ENCODE measurements around the gene HOXA7.

HOXA7 gene

DNA sequence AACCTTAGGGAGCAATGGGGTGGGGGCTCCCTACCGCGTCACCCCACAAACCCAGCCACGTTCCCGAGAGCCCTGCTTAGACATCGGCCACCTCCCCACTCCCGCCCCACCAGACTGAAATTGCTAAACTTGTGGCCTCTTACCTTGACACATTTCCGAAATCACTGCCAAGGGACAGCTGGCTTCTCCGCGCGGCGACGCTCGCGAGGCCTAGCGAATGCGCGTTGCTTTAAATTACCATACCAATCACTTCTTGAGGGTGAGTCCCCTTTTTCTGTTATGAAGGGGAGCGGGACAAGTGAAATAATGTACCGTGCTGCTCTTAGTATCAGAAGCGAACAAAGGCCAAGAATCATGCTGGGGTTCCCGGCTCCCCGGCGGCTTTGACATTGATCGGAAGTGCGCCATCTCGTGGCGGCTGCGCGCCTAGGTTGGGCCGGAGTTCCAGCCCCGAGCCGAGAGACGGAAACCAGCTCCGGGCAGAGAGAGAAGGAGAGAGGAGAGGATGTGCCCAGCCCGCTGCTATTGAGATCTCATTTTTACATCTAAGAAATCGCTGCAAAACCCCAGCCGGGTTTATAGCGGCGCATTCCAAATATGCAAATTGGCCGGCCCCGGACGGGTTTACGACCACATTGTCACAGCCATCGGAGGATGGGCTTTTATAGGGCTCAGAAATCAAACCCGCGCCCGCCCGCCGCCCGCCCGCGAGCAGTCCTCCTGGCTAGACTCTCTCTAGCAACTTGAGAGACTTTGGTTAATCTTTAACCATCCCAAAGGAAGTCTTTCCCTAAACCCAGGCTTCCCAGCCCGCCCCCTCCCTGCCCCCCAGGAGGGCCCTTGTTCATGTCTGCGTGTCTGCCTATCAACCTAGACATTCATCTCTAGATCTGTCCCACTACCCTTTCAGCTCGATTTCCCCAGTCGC is 23.3 kb upstream of the HOXA7 start (continued):
- TF ChIP-seq ZBTB48 (tag by site-specific recombination; IDR thresholded peaks at IDR 0.05) (peak; percentile 57; the same call in 1 of the 2 replicates), FEZF1 (tag by site-specific recombination; IDR thresholded peaks at IDR 0.05) (no peak; the same call in 1 of the 2 replicates), ZNF560 (tag by site-specific recombination; IDR thresholded peaks at IDR 0.05; ENCODE audit: borderline replicate concordance) (no peak), MYNN (tag by site-specific recombination; IDR thresholded peaks at IDR 0.05; ENCODE audit: borderline replicate concordance) (peak; percentile 63), IKZF3 (tag by site-specific recombination; IDR thresholded peaks at IDR 0.05) (peak; percentile 94), ZNF146 (tag by site-specific recombination; IDR thresholded peaks at IDR 0.05) (no peak), ZBTB8A (tag by site-specific recombination; IDR thresholded peaks at IDR 0.05) (peak; percentile 96), ZNF664 (tag by site-specific recombination; IDR thresholded peaks at IDR 0.05) (no peak), ZNF843 (tag by site-specific recombination; IDR thresholded peaks at IDR 0.05) (no peak), ZNF223 (tag by site-specific recombination; IDR thresholded peaks at IDR 0.05) (no peak), GLI2 (tag by site-specific recombination; IDR thresholded peaks at IDR 0.05; ENCODE audit: borderline replicate concordance, low read depth) (no peak), ZNF610 (tag by site-specific recombination; IDR thresholded peaks at IDR 0.05; ENCODE audit: borderline replicate concordance) (no peak), EGR2 (tag by site-specific recombination; IDR thresholded peaks at IDR 0.05; ENCODE audit: low read depth) (no peak), GLIS2 (tag by site-specific recombination; IDR thresholded peaks at IDR 0.05) (peak; percentile 50; the same call in 1 of the 2 replicates), ZNF768 (tag by site-specific recombination; IDR thresholded peaks at IDR 0.05) (no peak), ZNF404 (tag by site-specific recombination; IDR thresholded peaks at IDR 0.05) (no peak), GLIS1 (tag by site-specific recombination; IDR thresholded peaks at IDR 0.05) (peak; percentile 54), HOXD13 (CRISPR knock-in tag; IDR thresholded peaks at IDR 0.05; ENCODE audit: borderline replicate concordance) (no peak), OSR2 (tag by site-specific recombination; IDR thresholded peaks at IDR 0.05) (no peak), ZNF114 (tag by site-specific recombination; IDR thresholded peaks at IDR 0.05) (no peak)
- TF ChIP-seq, protein P1, sequence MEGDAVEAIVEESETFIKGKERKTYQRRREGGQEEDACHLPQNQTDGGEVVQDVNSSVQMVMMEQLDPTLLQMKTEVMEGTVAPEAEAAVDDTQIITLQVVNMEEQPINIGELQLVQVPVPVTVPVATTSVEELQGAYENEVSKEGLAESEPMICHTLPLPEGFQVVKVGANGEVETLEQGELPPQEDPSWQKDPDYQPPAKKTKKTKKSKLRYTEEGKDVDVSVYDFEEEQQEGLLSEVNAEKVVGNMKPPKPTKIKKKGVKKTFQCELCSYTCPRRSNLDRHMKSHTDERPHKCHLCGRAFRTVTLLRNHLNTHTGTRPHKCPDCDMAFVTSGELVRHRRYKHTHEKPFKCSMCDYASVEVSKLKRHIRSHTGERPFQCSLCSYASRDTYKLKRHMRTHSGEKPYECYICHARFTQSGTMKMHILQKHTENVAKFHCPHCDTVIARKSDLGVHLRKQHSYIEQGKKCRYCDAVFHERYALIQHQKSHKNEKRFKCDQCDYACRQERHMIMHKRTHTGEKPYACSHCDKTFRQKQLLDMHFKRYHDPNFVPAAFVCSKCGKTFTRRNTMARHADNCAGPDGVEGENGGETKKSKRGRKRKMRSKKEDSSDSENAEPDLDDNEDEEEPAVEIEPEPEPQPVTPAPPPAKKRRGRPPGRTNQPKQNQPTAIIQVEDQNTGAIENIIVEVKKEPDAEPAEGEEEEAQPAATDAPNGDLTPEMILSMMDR (tag by site-specific recombination; IDR thresholded peaks at IDR 0.05) = peak; percentile 83
- TF ChIP-seq, protein P2, sequence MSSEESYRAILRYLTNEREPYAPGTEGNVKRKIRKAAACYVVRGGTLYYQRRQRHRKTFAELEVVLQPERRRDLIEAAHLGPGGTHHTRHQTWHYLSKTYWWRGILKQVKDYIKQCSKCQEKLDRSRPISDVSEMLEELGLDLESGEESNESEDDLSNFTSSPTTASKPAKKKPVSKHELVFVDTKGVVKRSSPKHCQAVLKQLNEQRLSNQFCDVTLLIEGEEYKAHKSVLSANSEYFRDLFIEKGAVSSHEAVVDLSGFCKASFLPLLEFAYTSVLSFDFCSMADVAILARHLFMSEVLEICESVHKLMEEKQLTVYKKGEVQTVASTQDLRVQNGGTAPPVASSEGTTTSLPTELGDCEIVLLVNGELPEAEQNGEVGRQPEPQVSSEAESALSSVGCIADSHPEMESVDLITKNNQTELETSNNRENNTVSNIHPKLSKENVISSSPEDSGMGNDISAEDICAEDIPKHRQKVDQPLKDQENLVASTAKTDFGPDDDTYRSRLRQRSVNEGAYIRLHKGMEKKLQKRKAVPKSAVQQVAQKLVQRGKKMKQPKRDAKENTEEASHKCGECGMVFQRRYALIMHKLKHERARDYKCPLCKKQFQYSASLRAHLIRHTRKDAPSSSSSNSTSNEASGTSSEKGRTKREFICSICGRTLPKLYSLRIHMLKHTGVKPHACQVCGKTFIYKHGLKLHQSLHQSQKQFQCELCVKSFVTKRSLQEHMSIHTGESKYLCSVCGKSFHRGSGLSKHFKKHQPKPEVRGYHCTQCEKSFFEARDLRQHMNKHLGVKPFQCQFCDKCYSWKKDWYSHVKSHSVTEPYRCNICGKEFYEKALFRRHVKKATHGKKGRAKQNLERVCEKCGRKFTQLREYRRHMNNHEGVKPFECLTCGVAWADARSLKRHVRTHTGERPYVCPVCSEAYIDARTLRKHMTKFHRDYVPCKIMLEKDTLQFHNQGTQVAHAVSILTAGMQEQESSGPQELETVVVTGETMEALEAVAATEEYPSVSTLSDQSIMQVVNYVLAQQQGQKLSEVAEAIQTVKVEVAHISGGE (tag by site-specific recombination; conservative IDR thresholded peaks at IDR 0.05; ENCODE audit: low read depth) = peak; percentile 34; the same call in 1 of the 2 replicates
- TF ChIP-seq, protein P3, sequence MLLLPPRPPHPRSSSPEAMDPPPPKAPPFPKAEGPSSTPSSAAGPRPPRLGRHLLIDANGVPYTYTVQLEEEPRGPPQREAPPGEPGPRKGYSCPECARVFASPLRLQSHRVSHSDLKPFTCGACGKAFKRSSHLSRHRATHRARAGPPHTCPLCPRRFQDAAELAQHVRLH (tag by site-specific recombination; IDR thresholded peaks at IDR 0.05) = no peak
- TF ChIP-seq, protein P4, sequence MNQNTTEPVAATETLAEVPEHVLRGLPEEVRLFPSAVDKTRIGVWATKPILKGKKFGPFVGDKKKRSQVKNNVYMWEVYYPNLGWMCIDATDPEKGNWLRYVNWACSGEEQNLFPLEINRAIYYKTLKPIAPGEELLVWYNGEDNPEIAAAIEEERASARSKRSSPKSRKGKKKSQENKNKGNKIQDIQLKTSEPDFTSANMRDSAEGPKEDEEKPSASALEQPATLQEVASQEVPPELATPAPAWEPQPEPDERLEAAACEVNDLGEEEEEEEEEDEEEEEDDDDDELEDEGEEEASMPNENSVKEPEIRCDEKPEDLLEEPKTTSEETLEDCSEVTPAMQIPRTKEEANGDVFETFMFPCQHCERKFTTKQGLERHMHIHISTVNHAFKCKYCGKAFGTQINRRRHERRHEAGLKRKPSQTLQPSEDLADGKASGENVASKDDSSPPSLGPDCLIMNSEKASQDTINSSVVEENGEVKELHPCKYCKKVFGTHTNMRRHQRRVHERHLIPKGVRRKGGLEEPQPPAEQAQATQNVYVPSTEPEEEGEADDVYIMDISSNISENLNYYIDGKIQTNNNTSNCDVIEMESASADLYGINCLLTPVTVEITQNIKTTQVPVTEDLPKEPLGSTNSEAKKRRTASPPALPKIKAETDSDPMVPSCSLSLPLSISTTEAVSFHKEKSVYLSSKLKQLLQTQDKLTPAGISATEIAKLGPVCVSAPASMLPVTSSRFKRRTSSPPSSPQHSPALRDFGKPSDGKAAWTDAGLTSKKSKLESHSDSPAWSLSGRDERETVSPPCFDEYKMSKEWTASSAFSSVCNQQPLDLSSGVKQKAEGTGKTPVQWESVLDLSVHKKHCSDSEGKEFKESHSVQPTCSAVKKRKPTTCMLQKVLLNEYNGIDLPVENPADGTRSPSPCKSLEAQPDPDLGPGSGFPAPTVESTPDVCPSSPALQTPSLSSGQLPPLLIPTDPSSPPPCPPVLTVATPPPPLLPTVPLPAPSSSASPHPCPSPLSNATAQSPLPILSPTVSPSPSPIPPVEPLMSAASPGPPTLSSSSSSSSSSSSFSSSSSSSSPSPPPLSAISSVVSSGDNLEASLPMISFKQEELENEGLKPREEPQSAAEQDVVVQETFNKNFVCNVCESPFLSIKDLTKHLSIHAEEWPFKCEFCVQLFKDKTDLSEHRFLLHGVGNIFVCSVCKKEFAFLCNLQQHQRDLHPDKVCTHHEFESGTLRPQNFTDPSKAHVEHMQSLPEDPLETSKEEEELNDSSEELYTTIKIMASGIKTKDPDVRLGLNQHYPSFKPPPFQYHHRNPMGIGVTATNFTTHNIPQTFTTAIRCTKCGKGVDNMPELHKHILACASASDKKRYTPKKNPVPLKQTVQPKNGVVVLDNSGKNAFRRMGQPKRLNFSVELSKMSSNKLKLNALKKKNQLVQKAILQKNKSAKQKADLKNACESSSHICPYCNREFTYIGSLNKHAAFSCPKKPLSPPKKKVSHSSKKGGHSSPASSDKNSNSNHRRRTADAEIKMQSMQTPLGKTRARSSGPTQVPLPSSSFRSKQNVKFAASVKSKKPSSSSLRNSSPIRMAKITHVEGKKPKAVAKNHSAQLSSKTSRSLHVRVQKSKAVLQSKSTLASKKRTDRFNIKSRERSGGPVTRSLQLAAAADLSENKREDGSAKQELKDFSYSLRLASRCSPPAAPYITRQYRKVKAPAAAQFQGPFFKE (tag by site-specific recombination; IDR thresholded peaks at IDR 0.05; ENCODE audit: borderline replicate concordance) = no peak
- TF ChIP-seq, protein P5, sequence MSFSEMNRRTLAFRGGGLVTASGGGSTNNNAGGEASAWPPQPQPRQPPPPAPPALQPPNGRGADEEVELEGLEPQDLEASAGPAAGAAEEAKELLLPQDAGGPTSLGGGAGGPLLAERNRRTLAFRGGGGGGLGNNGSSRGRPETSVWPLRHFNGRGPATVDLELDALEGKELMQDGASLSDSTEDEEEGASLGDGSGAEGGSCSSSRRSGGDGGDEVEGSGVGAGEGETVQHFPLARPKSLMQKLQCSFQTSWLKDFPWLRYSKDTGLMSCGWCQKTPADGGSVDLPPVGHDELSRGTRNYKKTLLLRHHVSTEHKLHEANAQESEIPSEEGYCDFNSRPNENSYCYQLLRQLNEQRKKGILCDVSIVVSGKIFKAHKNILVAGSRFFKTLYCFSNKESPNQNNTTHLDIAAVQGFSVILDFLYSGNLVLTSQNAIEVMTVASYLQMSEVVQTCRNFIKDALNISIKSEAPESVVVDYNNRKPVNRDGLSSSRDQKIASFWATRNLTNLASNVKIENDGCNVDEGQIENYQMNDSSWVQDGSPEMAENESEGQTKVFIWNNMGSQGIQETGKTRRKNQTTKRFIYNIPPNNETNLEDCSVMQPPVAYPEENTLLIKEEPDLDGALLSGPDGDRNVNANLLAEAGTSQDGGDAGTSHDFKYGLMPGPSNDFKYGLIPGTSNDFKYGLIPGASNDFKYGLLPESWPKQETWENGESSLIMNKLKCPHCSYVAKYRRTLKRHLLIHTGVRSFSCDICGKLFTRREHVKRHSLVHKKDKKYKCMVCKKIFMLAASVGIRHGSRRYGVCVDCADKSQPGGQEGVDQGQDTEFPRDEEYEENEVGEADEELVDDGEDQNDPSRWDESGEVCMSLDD (tag by site-specific recombination; IDR thresholded peaks at IDR 0.05) = peak; percentile 87
